HG03039 (cell line): ENCODE measurements around the gene WFDC1.

Source experiments
- ATAC-seq: cut with Tn5 transposase; IDR thresholded peaks from one replicate; pipeline ENCODE4 v1.9.1; 2021; ENCODE audit warnings: mild to moderate bottlenecking, moderate library complexity; ENCODE audit not compliant: unreplicated experiment

WFDC1 gene

GRCh38 chr16:84299734-84300440 is 5.2 kb downstream of the WFDC1 start:
- ATAC-seq: no peak

GRCh38 chr16:84302111-84302954 is 7.7 kb downstream of the WFDC1 start:
- ATAC-seq: no peak

GRCh38 chr16:84303023-84303422 is 8.3 kb downstream of the WFDC1 start:
- no peak for ATAC-seq

GRCh38 chr16:84303516-84303915 is 8.8 kb downstream of the WFDC1 start:
- no peak for ATAC-seq

GRCh38 chr16:84306564-84306963 is 11.9 kb downstream of the WFDC1 start:
- no peak for ATAC-seq

GRCh38 chr16:84307209-84307954 is 12.7 kb downstream of the WFDC1 start:
- no peak for ATAC-seq

GRCh38 chr16:84308120-84308519 is 13.4 kb downstream of the WFDC1 start:
- ATAC-seq: no peak

GRCh38 chr16:84310642-84311041 is 16.0 kb downstream of the WFDC1 start:
- no peak for ATAC-seq

- ATAC-seq: no peak
Measured at GRCh38 chr16:84312783-84313382, 18.2 kb downstream of the WFDC1 start.

GRCh38 chr16:84313921-84314320 is 19.2 kb downstream of the WFDC1 start:
- ATAC-seq: no peak

GRCh38 chr16:84314373-84314772 is 19.7 kb downstream of the WFDC1 start:
- ATAC-seq: no peak

- no peak for ATAC-seq
Measured at GRCh38 chr16:84314814-84315213, 20.1 kb downstream of the WFDC1 start.

GRCh38 chr16:84315422-84315821 is 20.7 kb downstream of the WFDC1 start:
- no peak for ATAC-seq

- ATAC-seq: no peak
Measured at GRCh38 chr16:84318091-84318975, 23.7 kb downstream of the WFDC1 start.

GRCh38 chr16:84319146-84319760 is 24.6 kb downstream of the WFDC1 start:
- no peak for ATAC-seq

- ATAC-seq: no peak
Measured at GRCh38 chr16:84320511-84320910, 25.8 kb downstream of the WFDC1 start.

- no peak for ATAC-seq
Measured at GRCh38 chr16:84321932-84322331, 27.3 kb downstream of the WFDC1 start.

GRCh38 chr16:84322749-84323148 is 28.1 kb downstream of the WFDC1 start:
- ATAC-seq: no peak

GRCh38 chr16:84323606-84324005 is 28.9 kb downstream of the WFDC1 start:
- ATAC-seq: no peak
